Measurements from ENCODE around the gene ZNF428. TPM values are rescaled to one million over a fixed set of nuclear protein-coding genes. Genes with fewer than 3 reads are reported as not detected.

The ZNF428 gene
- total and polyA plus RNA-seq, 4 donors, result 6.5 to 22.1 (median 14.4) TPM

DNA sequence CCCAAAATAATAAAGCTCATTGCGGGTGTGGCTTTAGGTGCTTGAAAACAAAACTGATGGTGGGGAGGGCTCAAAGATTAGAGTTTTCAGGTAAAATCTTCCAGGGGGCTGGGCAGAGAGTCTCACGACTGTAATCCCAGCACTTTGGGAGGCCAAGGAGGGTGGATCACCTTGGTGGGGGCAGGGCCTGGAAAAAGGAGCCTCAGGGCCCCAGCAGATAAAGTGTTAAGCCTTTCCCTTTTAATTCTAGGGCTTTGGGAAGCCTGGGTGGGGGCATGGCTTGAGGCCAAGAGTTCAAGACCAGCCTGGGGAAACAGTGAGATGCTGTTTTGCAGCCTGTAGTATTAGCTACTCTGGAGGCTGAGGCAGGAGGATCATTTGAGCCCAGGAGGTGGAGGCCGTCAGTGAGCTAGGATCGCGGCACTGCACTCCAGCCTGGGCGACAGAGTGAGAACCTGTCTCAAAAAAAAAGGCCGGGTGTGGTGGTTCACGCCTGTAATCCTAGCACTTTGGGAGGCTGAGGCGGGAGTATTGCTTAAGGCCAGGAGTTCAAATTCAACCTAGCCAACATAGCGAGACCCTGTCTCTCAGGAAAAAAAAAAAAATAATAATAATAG is 25.2 kb downstream of the ZNF428 start:
- Histone ChIP-seq H3K9ac (ENCODE audit: low read depth in 1 of 2, low read length in 2 of 2) (no peak overlapping the region), H3K27ac (ENCODE audit: low read depth in 1 of 2, low read length in 2 of 2) (no peak overlapping the region), H3K4me1 (ENCODE audit: control insufficient read depth in 4 of 4, insufficient read depth in 4 of 4, low read length in 3 of 4) (peaks cover 6 to 40% (median 33%) of the 10 kb centered on the region in 4 donors), H3K9me3 (ENCODE audit: control insufficient read depth in 4 of 4, low read length in 3 of 4) (no peaks in the 10 kb centered on the region), H3K4me3 (ENCODE audit: low read depth in 1 of 3, low read length in 3 of 3) (peak overlapping the region in 1 of 3 donors; percentile 70), H3K36me3 (ENCODE audit: control insufficient read depth in 4 of 4, insufficient read depth in 3 of 4, low read depth in 1 of 4, low read length in 3 of 4) (peaks cover 5 to 32% (median 8%) of the 10 kb centered on the region in 4 donors), H3K27me3 (ENCODE audit: control insufficient read depth in 4 of 4, insufficient read depth in 4 of 4, low read length in 3 of 4) (no peaks in the 10 kb centered on the region)
- DNase-seq (ENCODE audit: low spot score), result no peak
- TF ChIP-seq FOXA1 (IDR thresholded peaks at IDR 0.05) (no peak), TAF1 (conservative IDR thresholded peaks at IDR 0.05) (no peak), MAX (IDR thresholded peaks at IDR 0.05) (no peak), GABPA (IDR thresholded peaks at IDR 0.05 in 1 of 2, conservative IDR thresholded peaks at IDR 0.05 in 1 of 2) (no peak), YY1 (IDR thresholded peaks at IDR 0.05) (no peak), EGR1 (IDR thresholded peaks at IDR 0.05; ENCODE audit: low read depth in 2 of 2) (no peak), RAD21 (IDR thresholded peaks at IDR 0.05) (no peak), FOXA2 (IDR thresholded peaks at IDR 0.05) (no peak), RXRA (IDR thresholded peaks at IDR 0.05) (no peak), JUND (IDR thresholded peaks at IDR 0.05) (no peak)
- TF ChIP-seq, protein P1, sequence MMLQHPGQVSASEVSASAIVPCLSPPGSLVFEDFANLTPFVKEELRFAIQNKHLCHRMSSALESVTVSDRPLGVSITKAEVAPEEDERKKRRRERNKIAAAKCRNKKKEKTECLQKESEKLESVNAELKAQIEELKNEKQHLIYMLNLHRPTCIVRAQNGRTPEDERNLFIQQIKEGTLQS (IDR thresholded peaks at IDR 0.05), result no peak
- WGBS, result 95% methylated on average over 10 of the region's 10 CpGs

- Histone ChIP-seq H3K27ac (ENCODE audit: low read depth in 1 of 2, low read length in 2 of 2) (no peak overlapping the region), H3K4me3 (ENCODE audit: low read depth in 1 of 3, low read length in 3 of 3) (no peak overlapping the region), H3K9me3 (ENCODE audit: control insufficient read depth in 4 of 4, low read length in 3 of 4) (no peaks in the 10 kb centered on the region), H3K27me3 (ENCODE audit: control insufficient read depth in 4 of 4, insufficient read depth in 4 of 4, low read length in 3 of 4) (no peaks in the 10 kb centered on the region), H3K4me1 (ENCODE audit: control insufficient read depth in 4 of 4, insufficient read depth in 4 of 4, low read length in 3 of 4) (peaks cover 6 to 29% (median 27%) of the 10 kb centered on the region in 4 donors), H3K9ac (ENCODE audit: low read depth in 1 of 2, low read length in 2 of 2) (no peak overlapping the region), H3K36me3 (ENCODE audit: control insufficient read depth in 4 of 4, insufficient read depth in 3 of 4, low read depth in 1 of 4, low read length in 3 of 4) (peaks cover 4 to 28% (median 7%) of the 10 kb centered on the region in 4 donors)
- TF ChIP-seq, protein P1 (IDR thresholded peaks at IDR 0.05), result no peak
- TF ChIP-seq TAF1 (conservative IDR thresholded peaks at IDR 0.05), result no peak
- TF ChIP-seq FOXA1 (IDR thresholded peaks at IDR 0.05), result no peak
- TF ChIP-seq RAD21 (IDR thresholded peaks at IDR 0.05), result no peak
- TF ChIP-seq EGR1 (IDR thresholded peaks at IDR 0.05; ENCODE audit: low read depth in 2 of 2), result no peak
- no peak for TF ChIP-seq GABPA (IDR thresholded peaks at IDR 0.05 in 1 of 2, conservative IDR thresholded peaks at IDR 0.05 in 1 of 2)
- no peak for TF ChIP-seq REST (IDR thresholded peaks at IDR 0.05)
- no peak for TF ChIP-seq ZBTB33 (IDR thresholded peaks at IDR 0.05)
- TF ChIP-seq NR2F2 (IDR thresholded peaks at IDR 0.05), result no peak
- TF ChIP-seq JUND (IDR thresholded peaks at IDR 0.05), result no peak
- no peak for TF ChIP-seq RXRA (IDR thresholded peaks at IDR 0.05)
- no peak for TF ChIP-seq HNF4A (conservative IDR thresholded peaks at IDR 0.05)
- no peak for TF ChIP-seq YY1 (IDR thresholded peaks at IDR 0.05)
- no peak for TF ChIP-seq SP1 (IDR thresholded peaks at IDR 0.05)
- no peak for TF ChIP-seq HNF4G (IDR thresholded peaks at IDR 0.05)
- no peak for DNase-seq (ENCODE audit: low spot score)
- WGBS, result 97% methylated on average over 37 of the region's 37 CpGs
Observed at GRCh38 chr19:43592800-43593350, 26.6 kb downstream of the ZNF428 start.
